OCI-LY3 (cell line): ENCODE measurements around the gene RPS17.

Experiments
- CTCF ChIP-seq: fragments of 200-600, 300-600 bp; sonication (generic); IDR thresholded peaks from 2 replicates; pipeline ENCODE4 v1.5.1; 2014; ENCODE audit warnings: antibody characterized with exemption, low read length, low read depth
- EZH2phosphoT487 ChIP-seq: fragments of 200-600 bp; shearing (Covaris generic); IDR thresholded peaks from 2 replicates; pipeline ENCODE4 v1.6.1; 2018; ENCODE audit warnings: antibody characterized with exemption, mixed run types, low read depth

GRCh38 chr15:82540055-82540983 lies at the start of gene RPS17:
- TF ChIP-seq CTCF (peak; percentile 93), EZH2phosphoT487 (no peak)
